HL-60 (cell line): Measurements from ENCODE around the gene OSBPL10.

Source experiments
- DNase-seq, 2 experiments: peaks; one replicate each; pipeline ENCODE4 v3.0.0-alpha.2; 2010 to 2020; ENCODE audit warnings: low read depth in 1 of 2, low spot score in 1 of 2
- H3K27ac ChIP-seq: fragments of 250-450 bp; sonication (Bioruptor Pico); replicated peaks from 2 replicates; pipeline ENCODE4 v1.5.1; 2020; ENCODE audit warnings: mild to moderate bottlenecking, moderate library complexity
- H3K27me3 ChIP-seq: fragments of 250-450 bp; sonication (Bioruptor Pico); 2 replicates; pipeline ENCODE4 v1.5.1; 2021; ENCODE audit warnings: mild to moderate bottlenecking, moderate library complexity; ENCODE audit not compliant: insufficient read depth, poor library complexity, severe bottlenecking
- H3K4me3 ChIP-seq: replicated peaks from 2 replicates; pipeline ENCODE4 v1.5.1; 2011; ENCODE audit warnings: mild to moderate bottlenecking, control low read depth, low read length; ENCODE audit not compliant: insufficient read depth
- GABPA ChIP-seq: IDR thresholded peaks from 2 replicates; pipeline ENCODE4 v1.6.1; 2012; ENCODE audit warnings: low read depth
- POLR2AphosphoS5 ChIP-seq: IDR thresholded peaks from 2 replicates; pipeline ENCODE4 v1.6.1; 2012; ENCODE audit warnings: low read depth
- SPI1 ChIP-seq: IDR thresholded peaks from 2 replicates; pipeline ENCODE4 v1.6.1; 2012; ENCODE audit warnings: low read depth, mild to moderate bottlenecking, borderline replicate concordance
- TF ChIP-seq, protein P1 (sequence below): IDR thresholded peaks from one replicate; pipeline ENCODE4 v1.5.1; 2011; ENCODE audit warnings: low read length, control low read depth, inconsistent platforms; ENCODE audit not compliant: insufficient read depth
- TF ChIP-seq, protein P2 (sequence below): IDR thresholded peaks from 2 replicates; pipeline ENCODE4 v1.6.1; 2012; ENCODE audit warnings: low read depth; ENCODE audit not compliant: insufficient replicate concordance

Gene OSBPL10

DNA sequence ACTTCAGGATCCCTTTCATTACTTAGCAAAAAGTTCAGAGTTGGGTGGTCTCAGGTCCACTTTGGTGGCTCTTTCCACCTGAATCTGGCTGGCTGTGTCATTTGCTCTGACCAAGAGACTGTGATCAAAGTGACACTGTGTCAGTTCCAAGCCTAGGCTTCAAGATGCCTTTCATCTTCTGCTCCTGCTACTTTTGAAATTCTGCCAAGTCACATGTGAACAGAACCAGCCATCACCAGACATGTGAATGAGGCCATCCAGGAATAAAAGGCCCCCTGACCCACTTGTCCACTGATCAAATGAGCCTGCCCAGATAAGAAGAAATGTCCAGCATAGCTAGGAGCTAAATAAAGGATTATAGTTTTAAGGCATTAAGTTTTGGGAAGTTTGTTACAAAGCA, 132.2 kb downstream of the OSBPL10 start:
- TF ChIP-seq, protein P1, sequence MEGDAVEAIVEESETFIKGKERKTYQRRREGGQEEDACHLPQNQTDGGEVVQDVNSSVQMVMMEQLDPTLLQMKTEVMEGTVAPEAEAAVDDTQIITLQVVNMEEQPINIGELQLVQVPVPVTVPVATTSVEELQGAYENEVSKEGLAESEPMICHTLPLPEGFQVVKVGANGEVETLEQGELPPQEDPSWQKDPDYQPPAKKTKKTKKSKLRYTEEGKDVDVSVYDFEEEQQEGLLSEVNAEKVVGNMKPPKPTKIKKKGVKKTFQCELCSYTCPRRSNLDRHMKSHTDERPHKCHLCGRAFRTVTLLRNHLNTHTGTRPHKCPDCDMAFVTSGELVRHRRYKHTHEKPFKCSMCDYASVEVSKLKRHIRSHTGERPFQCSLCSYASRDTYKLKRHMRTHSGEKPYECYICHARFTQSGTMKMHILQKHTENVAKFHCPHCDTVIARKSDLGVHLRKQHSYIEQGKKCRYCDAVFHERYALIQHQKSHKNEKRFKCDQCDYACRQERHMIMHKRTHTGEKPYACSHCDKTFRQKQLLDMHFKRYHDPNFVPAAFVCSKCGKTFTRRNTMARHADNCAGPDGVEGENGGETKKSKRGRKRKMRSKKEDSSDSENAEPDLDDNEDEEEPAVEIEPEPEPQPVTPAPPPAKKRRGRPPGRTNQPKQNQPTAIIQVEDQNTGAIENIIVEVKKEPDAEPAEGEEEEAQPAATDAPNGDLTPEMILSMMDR: no peak
- TF ChIP-seq GABPA: no peak
- no peak for TF ChIP-seq SPI1
- TF ChIP-seq, protein P2, sequence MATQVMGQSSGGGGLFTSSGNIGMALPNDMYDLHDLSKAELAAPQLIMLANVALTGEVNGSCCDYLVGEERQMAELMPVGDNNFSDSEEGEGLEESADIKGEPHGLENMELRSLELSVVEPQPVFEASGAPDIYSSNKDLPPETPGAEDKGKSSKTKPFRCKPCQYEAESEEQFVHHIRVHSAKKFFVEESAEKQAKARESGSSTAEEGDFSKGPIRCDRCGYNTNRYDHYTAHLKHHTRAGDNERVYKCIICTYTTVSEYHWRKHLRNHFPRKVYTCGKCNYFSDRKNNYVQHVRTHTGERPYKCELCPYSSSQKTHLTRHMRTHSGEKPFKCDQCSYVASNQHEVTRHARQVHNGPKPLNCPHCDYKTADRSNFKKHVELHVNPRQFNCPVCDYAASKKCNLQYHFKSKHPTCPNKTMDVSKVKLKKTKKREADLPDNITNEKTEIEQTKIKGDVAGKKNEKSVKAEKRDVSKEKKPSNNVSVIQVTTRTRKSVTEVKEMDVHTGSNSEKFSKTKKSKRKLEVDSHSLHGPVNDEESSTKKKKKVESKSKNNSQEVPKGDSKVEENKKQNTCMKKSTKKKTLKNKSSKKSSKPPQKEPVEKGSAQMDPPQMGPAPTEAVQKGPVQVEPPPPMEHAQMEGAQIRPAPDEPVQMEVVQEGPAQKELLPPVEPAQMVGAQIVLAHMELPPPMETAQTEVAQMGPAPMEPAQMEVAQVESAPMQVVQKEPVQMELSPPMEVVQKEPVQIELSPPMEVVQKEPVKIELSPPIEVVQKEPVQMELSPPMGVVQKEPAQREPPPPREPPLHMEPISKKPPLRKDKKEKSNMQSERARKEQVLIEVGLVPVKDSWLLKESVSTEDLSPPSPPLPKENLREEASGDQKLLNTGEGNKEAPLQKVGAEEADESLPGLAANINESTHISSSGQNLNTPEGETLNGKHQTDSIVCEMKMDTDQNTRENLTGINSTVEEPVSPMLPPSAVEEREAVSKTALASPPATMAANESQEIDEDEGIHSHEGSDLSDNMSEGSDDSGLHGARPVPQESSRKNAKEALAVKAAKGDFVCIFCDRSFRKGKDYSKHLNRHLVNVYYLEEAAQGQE: no peak
- TF ChIP-seq POLR2AphosphoS5: no peak
- H3K27ac ChIP-seq: no peak overlapping the region
- no peak overlapping the region for H3K4me3 ChIP-seq
- no peak for DNase-seq
- no peaks in the 10 kb centered on the region for H3K27me3 ChIP-seq

DNA sequence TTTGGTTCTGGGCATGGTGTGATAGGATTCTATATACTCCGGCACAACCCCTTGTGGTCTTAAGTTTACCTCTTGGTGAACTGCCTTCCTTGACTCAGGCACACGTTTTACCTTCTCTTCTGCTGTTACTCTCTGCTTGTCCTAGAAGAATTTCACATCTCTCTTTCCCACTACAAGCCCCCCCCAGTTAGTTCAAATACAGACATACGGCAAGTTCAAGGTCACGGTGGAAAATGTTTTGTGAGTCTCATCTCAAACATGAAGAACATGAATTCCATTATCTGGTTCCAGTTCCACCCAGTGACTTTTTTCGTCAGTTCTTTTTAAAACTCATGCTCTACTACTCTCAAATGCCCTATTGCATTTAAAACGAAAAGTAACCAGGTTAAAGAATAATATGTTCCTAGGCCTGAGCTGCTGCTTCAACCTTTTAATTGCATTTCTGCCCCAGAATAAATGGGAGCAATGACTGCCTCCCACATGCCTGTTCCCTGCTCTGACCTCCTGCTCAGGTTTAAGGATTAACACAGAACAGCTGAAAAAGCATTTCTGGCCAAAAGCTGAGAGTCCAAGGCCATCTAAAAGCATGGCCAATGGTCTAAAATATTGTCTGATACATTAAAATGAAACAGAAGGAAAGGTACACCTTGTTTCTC, 132.8 kb downstream of the OSBPL10 start:
- TF ChIP-seq, protein P1: no peak
- no peak for TF ChIP-seq SPI1
- TF ChIP-seq POLR2AphosphoS5: no peak
- no peak for TF ChIP-seq GABPA
- TF ChIP-seq, protein P2: no peak
- no peaks in the 10 kb centered on the region for H3K27me3 ChIP-seq
- DNase-seq: no peak
- H3K27ac ChIP-seq: no peak overlapping the region
- H3K4me3 ChIP-seq: no peak overlapping the region

DNA sequence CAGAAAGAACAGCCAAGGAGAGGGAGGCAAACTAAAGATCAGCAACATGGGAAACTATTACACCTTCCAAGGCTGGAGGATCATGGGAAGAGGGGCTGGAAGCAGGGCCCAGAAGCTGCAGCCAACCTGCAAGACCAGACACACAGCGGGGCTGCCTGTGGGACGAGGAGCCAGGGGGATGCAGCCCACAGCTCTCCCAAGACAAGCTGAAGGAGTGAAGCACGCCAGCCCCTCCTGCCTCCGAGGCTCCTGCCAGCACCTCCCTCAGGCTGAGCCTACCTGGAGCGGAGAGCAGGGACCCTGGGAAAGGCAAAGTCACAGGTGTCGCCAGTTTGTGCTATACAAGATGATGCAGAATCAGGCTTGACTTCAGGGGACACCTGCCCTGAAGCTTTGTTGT, 133.3 kb downstream of the OSBPL10 start:
- H3K27ac ChIP-seq: no peak overlapping the region
- DNase-seq: no peak
- no peak overlapping the region for H3K4me3 ChIP-seq
- TF ChIP-seq, protein P1: no peak
- TF ChIP-seq, protein P2: no peak
- no peak for TF ChIP-seq SPI1
- TF ChIP-seq GABPA: no peak
- TF ChIP-seq POLR2AphosphoS5: no peak
- no peaks in the 10 kb centered on the region for H3K27me3 ChIP-seq
